Thyroid gland (tissue), 4 donors: Measurements from ENCODE around the gene CTR9. TPM values are rescaled to one million over a fixed set of nuclear protein-coding genes. Genes with fewer than 3 reads are reported as not detected.

Source experiments
- DNase-seq, 2 donors: peaks; one replicate each; pipeline ENCODE4 v3.0.0-alpha.2; 2019
- H3K27ac ChIP-seq, 3 donors: fragments of 200-600 bp; sonication (generic); 1 replicate in 2 of 3; 2 replicates in 1 of 3; pipeline ENCODE4 v1.5.1; 2016 to 2019; ENCODE audit warnings: mild to moderate bottlenecking in 1 of 3, moderate library complexity in 1 of 3
- H3K27me3 ChIP-seq: fragments of 200-600 bp; sonication (generic); one replicate; pipeline ENCODE4 v1.5.1; 2019
- H3K36me3 ChIP-seq, 2 donors: fragments of 200-600 bp; sonication (generic); one replicate each; pipeline ENCODE4 v1.5.1; 2016 to 2019
- H3K4me1 ChIP-seq, 2 donors: fragments of 200-600 bp; sonication (generic); one replicate each; pipeline ENCODE4 v1.5.1; 2017 to 2019
- H3K4me3 ChIP-seq, 3 donors: fragments of 200-600 bp; sonication (generic); replicated peaks in 1 of 3; 1 replicate in 2 of 3; 2 replicates in 1 of 3; pipeline ENCODE4 v1.5.1; 2016; ENCODE audit warnings: mild to moderate bottlenecking in 1 of 3
- H3K9me3 ChIP-seq: fragments of 200-600 bp; sonication (generic); one replicate; pipeline ENCODE4 v1.5.1; 2017
- POLR2A ChIP-seq, 2 donors: fragments of 450-650 bp; IDR thresholded peaks; one replicate each; pipeline ENCODE4 v1.6.1; 2017; ENCODE audit warnings: antibody characterized with exemption in 2 of 2, mild to moderate bottlenecking in 2 of 2, moderate library complexity in 1 of 2
- WGBS, 2 donors: methylation state at CpG; one replicate each; pipeline ENCODE4 v1.1.5; 2017; 5-methylcytosine and 5-hydroxymethylcytosine counted together
- intact Hi-C: fragments of 100-400 bp; cut with DNase I; formaldehyde crosslinking; loops from one replicate; pipeline ENCODE4 v1.15.1; 2023
- total RNA-seq, 4 donors: library from RNA; depleted of rRNA; stranded (reverse); fragments of >200 nt; gene quantifications; one replicate each; pipeline ENCODE4 v1.2.3, GENCODE V29; 2016
- TF ChIP-seq, protein P1 (sequence below), 6 experiments: fragments of 200-600 bp in 3 of 6; fragments of 450-650 bp in 3 of 6; sonication (generic) in 3 of 6; IDR thresholded peaks; one replicate each; pipeline ENCODE4 v1.5.1; 2016 to 2019; ENCODE audit warnings: antibody characterized with exemption in 6 of 6, mild to moderate bottlenecking in 2 of 6, inconsistent platforms in 1 of 6, moderate library complexity in 1 of 6

The CTR9 gene
- total RNA-seq, 4 donors from 2014 or later: 28.9 to 35.3 (median 31.7) TPM

DNA sequence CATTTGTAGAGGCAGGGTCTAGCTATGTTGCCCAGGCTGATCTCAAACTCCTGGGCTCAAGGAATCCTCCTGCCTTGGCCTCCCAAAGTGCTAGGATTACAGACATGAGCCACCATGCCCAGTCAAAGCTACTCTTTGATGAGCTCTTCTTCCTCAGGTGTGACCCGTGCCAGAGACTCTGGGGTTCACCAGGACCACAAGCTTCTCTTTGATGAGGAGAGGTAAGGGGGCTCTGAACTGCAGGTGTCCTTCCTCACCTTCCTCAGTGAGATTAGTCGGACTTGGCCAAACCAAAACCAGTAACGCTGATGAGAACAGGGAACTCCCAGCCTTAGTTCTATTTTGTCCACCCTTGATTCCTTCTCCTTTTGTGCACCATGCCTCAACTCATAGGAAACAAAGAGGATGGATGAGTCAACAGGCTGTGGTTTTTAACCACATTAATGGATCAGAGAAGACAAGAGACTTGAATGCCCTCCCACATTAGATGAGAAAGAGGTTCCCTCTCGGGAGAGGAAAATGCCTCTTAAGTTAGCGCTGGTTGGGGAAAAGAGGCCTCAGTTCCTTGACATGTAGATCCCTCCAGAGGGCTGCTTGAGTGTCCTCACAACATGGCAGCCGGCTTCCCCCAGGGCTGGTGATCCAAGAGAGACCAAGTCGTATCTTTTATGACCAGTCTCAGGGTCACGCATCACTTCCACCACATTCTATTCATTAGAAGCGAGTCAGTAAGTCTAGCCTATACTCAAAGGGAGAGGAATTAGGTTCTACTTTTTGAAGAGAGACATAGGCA lies 25.7 kb upstream of the CTR9 start:
- WGBS, 2 donors: 92 to 94% methylated on average over 9 of the region's 9 CpGs
- Histone ChIP-seq H3K36me3 (no peaks in the 10 kb centered on the region), H3K4me1 (no peaks in the 10 kb centered on the region), H3K4me3 (no peak overlapping the region), H3K27ac (no peak overlapping the region), H3K9me3 (no peaks in the 10 kb centered on the region), H3K27me3 (no peaks in the 10 kb centered on the region)
- DNase-seq: no peak
- no peak for TF ChIP-seq POLR2A (IDR thresholded peaks at IDR 0.05)
- TF ChIP-seq, protein P1, sequence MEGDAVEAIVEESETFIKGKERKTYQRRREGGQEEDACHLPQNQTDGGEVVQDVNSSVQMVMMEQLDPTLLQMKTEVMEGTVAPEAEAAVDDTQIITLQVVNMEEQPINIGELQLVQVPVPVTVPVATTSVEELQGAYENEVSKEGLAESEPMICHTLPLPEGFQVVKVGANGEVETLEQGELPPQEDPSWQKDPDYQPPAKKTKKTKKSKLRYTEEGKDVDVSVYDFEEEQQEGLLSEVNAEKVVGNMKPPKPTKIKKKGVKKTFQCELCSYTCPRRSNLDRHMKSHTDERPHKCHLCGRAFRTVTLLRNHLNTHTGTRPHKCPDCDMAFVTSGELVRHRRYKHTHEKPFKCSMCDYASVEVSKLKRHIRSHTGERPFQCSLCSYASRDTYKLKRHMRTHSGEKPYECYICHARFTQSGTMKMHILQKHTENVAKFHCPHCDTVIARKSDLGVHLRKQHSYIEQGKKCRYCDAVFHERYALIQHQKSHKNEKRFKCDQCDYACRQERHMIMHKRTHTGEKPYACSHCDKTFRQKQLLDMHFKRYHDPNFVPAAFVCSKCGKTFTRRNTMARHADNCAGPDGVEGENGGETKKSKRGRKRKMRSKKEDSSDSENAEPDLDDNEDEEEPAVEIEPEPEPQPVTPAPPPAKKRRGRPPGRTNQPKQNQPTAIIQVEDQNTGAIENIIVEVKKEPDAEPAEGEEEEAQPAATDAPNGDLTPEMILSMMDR (IDR thresholded peaks at IDR 0.05): no peak
- intact Hi-C loops: no loop called here

DNA sequence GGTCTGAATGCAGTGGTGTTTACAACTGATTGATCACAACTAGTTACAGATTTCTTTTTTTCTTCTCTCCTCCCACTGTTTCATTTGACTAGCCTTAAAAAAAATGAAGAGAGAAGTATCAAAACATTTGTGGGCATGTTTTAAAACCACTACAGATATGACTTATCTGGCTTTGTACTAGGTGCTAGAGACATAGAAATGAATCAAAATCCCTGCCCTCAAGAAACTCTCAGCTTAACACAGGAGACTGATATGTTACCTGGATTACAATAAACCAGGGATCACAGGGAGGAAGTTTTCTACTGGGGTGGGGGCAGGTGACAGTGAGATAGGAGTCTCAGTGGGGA lies 25.2 kb upstream of the CTR9 start:
- DNase-seq: no peak
- H3K4me3 ChIP-seq: no peak overlapping the region
- no peaks in the 10 kb centered on the region for H3K9me3 ChIP-seq
- H3K36me3 ChIP-seq: no peaks in the 10 kb centered on the region
- H3K4me1 ChIP-seq: no peaks in the 10 kb centered on the region
- no peak overlapping the region for H3K27ac ChIP-seq
- no peaks in the 10 kb centered on the region for H3K27me3 ChIP-seq
- intact Hi-C loops: no loop called here
- TF ChIP-seq, protein P1 (IDR thresholded peaks at IDR 0.05): no peak
- no peak for TF ChIP-seq POLR2A (IDR thresholded peaks at IDR 0.05)

DNA sequence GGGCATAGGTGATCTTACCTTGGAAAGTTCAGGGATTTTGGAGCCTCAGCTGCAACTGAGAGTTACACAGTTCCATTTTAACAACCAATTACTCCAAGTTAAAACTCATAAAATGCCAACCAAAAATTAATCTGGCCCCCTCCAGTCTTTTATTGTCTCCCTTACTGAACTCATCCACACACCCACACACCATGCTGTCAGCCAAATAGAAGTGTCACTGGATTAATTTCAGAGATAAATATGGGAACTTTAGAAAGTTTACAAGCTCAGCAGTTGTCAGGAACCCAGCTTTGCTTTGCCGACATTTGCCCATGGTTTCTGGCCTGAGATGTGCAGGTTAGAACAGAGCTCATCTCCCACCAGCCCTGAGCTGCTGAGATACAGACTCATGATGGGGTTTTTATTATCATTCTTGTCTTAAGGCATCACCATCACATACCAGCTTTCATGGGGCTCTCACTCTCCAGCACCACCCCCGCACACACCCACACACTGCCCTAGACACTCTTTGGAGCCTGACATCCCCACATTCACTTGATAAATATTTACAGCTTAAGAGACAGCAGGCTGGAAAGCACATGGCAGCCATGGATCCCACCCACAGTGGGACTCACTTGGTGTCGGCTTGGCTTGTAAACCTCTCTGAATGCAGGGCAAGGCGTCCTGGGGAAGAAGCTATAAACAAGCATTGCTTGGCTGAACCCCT lies 23.7 kb upstream of the CTR9 start:
- no peak for DNase-seq

DNA sequence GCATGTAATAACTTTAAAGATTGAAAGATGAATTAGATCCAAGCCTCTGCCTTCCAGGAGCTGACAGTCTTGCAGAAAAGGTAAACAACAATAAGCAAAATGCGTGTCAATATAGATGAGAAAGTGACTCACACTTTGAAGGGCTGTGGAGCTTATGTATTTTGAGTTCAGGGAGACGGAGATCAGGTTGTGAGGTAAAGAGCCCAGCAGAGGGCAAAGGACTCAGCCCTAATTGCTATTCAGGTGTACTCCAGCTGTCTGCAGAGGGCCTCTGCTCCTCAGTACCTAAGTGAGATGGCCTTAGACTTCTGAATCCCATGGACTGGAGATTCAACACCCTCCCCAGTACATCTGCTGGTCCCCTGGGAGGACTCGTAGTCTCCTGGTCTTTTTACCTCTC lies 22.9 kb upstream of the CTR9 start:
- intact Hi-C loops: no loop called here
- 91 to 95% methylated on average over 3 of the region's 3 CpGs for whole genome bisulfite sequencing, 2 donors
- Histone ChIP-seq H3K4me3 (no peak overlapping the region), H3K27ac (no peak overlapping the region), H3K9me3 (no peaks in the 10 kb centered on the region), H3K27me3 (no peaks in the 10 kb centered on the region), H3K36me3 (no peaks in the 10 kb centered on the region), H3K4me1 (no peaks in the 10 kb centered on the region)
- no peak for DNase-seq
- TF ChIP-seq, protein P1 (IDR thresholded peaks at IDR 0.05): no peak
- TF ChIP-seq POLR2A (IDR thresholded peaks at IDR 0.05): no peak

More for the DNA sequence above, 23.7 kb upstream of the CTR9 start:
- H3K9me3 ChIP-seq: no peaks in the 10 kb centered on the region
- H3K27me3 ChIP-seq: no peaks in the 10 kb centered on the region
- no peaks in the 10 kb centered on the region for H3K36me3 ChIP-seq
- no peak overlapping the region for H3K4me3 ChIP-seq
- 79 to 93% methylated on average over 4 of the region's 4 CpGs for WGBS, 2 donors
- TF ChIP-seq, protein P1 (IDR thresholded peaks at IDR 0.05): no peak
- no peak for TF ChIP-seq POLR2A (IDR thresholded peaks at IDR 0.05)
- intact Hi-C loops: no loop called here
- no peak overlapping the region for H3K27ac ChIP-seq
- H3K4me1 ChIP-seq: no peaks in the 10 kb centered on the region

DNA sequence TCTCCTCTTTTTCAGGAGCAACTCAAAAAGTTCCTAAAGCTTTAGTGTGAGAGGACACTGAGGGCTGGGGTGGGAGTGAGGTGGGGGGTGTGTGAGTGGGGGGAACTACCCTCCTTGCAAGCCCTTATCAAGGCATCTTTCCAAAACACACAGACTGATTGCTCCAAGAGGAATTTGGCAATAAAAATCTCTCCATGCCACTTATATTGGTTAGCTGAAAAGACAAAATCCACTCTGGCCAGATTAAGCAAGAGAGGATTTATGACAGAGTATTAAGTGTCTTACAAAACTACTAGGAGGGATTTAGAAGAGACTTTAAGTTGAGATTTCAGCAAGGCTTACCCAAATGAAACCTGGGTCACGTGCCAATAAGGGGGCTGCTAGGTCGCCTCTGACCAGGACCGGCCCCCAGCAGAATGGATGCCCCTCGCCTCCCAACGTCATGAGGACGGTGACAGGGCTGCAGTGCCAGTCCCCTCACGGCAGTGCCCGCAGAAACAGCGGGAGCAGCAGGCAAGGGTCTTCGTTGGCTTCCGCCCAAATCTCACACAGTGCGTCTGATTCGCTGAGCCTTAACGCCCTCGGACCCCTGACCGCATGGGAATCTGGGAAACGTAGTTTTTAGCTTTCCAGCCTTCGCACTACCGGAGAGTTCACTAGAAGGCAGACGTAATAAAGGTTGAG lies 22.1 kb upstream of the CTR9 start:
- Histone ChIP-seq H3K4me3 (no peak overlapping the region), H3K27me3 (no peaks in the 10 kb centered on the region), H3K36me3 (no peaks in the 10 kb centered on the region), H3K9me3 (no peaks in the 10 kb centered on the region), H3K4me1 (no peaks in the 10 kb centered on the region), H3K27ac (no peak overlapping the region)
- TF ChIP-seq, protein P1 (IDR thresholded peaks at IDR 0.05): no peak
- TF ChIP-seq POLR2A (IDR thresholded peaks at IDR 0.05): no peak
- intact Hi-C loops: no loop called here
- 40 to 48% methylated on average over 19 to 20 of the region's 20 CpGs for WGBS, 2 donors
- no peak for DNase-seq
